Peyer's patch (tissue), 4 donors: ENCODE results near the gene LIM2.

Experiments used
- POLR2A ChIP-seq, 2 donors: fragments of 450-650 bp; IDR thresholded peaks; one replicate each; pipeline ENCODE4 v1.5.1; 2017; ENCODE audit warnings: antibody characterized with exemption in 2 of 2, mild to moderate bottlenecking in 2 of 2, moderate library complexity in 2 of 2
- TF ChIP-seq, protein P1 (sequence below), 6 experiments: fragments of 450-650 bp in 4 of 6; fragments of 200-600 bp in 2 of 6; sonication (generic) in 1 of 6; IDR thresholded peaks; one replicate each; pipeline ENCODE4 v1.5.1; 2017 to 2019; ENCODE audit warnings: antibody characterized with exemption in 6 of 6, mild to moderate bottlenecking in 3 of 6, moderate library complexity in 1 of 6

DNA sequence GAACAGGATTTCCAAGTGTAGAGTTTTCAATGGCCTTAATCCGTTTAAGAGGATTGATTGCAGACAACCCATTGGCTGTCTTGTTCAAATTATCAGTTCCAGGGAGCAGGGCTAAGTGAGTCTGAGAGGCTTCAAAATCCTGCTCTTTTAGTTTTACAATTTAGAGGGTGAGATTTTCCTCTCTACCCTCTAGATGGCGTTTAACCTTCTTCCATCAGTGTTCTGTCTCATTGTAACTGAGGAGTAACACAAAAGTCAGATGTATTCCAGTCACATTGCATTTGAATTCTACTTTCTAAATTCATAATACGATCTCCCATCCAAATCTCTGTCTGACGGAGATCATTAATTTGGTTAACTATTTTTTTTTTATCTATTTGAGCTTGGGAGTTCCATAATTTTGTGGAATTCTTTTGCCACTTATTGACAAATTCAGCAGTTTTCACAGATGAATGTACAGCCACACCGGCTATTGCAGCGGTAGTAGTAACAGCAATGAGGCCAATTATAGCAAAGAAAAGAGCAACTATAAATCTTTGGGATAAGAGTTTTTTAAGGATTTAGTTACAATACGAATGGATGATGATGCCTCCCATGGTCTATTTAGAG is 10.4 kb upstream of the LIM2 start:
- TF ChIP-seq, protein P1, sequence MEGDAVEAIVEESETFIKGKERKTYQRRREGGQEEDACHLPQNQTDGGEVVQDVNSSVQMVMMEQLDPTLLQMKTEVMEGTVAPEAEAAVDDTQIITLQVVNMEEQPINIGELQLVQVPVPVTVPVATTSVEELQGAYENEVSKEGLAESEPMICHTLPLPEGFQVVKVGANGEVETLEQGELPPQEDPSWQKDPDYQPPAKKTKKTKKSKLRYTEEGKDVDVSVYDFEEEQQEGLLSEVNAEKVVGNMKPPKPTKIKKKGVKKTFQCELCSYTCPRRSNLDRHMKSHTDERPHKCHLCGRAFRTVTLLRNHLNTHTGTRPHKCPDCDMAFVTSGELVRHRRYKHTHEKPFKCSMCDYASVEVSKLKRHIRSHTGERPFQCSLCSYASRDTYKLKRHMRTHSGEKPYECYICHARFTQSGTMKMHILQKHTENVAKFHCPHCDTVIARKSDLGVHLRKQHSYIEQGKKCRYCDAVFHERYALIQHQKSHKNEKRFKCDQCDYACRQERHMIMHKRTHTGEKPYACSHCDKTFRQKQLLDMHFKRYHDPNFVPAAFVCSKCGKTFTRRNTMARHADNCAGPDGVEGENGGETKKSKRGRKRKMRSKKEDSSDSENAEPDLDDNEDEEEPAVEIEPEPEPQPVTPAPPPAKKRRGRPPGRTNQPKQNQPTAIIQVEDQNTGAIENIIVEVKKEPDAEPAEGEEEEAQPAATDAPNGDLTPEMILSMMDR (IDR thresholded peaks at IDR 0.05) = peak; percentile 18 to 59 (median 48)
- TF ChIP-seq POLR2A (IDR thresholded peaks at IDR 0.05) = no peak
